ENCODE results near the gene FAM3D. TPM values are rescaled to one million over a fixed set of nuclear protein-coding genes. Genes with fewer than 3 reads are reported as not detected.

FAM3D gene
- total and polyA plus RNA-seq, 10 of the 15 experiments (the other 5 are each of a cell fraction or from before 2014, with no cell fraction given) = 0.04 to 0.07 TPM; not detected in 8

DNA sequence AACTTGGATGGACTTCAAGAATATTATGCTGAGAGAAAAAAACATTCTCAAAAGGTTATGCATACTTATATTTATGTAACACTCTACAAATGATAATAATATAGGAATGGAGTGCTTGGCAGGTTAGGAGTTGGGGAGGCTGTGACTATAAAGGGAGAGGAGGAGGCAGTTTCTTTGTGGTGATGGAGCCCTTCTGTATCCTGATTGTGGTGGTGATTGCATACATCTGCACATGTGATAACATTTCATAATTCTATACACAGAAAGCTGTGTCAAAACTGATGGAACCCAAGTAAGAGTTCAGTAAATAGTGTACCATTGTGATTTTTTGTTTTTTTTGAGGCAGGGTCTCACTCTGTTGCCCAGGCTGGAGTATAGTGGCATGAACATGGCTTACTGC is 31.7 kb upstream of the FAM3D start:
- Histone ChIP-seq H3K36me3 (ENCODE audit: control insufficient read depth in 2 of 2, insufficient read depth in 2 of 2, low read length in 1 of 2) (no peaks in the 10 kb centered on the region), H3K27ac (ENCODE audit: control insufficient read depth, insufficient read depth) (no peak overlapping the region), H3K4me2 (ENCODE audit: control insufficient read depth, insufficient read depth) (no peak overlapping the region), H2AFZ (ENCODE audit: control insufficient read depth, low read depth, low read length) (no peak overlapping the region), H3K79me2 (ENCODE audit: control insufficient read depth, insufficient read depth, low read length) (no peaks in the 10 kb centered on the region), H3K27me3 (replicated peaks in 1 of 2; ENCODE audit: control insufficient read depth in 2 of 2, insufficient read depth in 2 of 2, low read length in 1 of 2) (no peaks in the 10 kb centered on the region), H3K9me3 (replicated peaks; ENCODE audit: control insufficient read depth, insufficient read depth, low read length) (no peaks in the 10 kb centered on the region), H3K4me1 (ENCODE audit: control insufficient read depth, insufficient read depth, low read length) (no peaks in the 10 kb centered on the region), H3K4me3 (no peak overlapping the region), H3K9ac (ENCODE audit: control insufficient read depth, insufficient read depth, low read length) (no peak overlapping the region), H4K20me1 (ENCODE audit: control insufficient read depth, insufficient read depth) (no peaks in the 10 kb centered on the region)
- FAIRE-seq = no peak
- intact Hi-C loops (cut with micrococcal nuclease; ENCODE audit: unreplicated experiment) (loop anchor here (10.0 kb wide), 1 partner anchor 177 kb away; no protein-coding TSS in a partner anchor), in situ Hi-C loops (cut with MboI) (no loop called here)
- DNase-seq (ENCODE audit: low read depth, low spot score) = no peak
- BruUV-seq (replicated peaks) = no TSS peak
- CTCF ChIA-PET = interaction anchor here (0.5 kb wide), 1 partner anchor 137 kb away, joined by 3 read pairs; no protein-coding TSS in a partner anchor
- RAD21 ChIA-PET (ENCODE audit: unreplicated experiment) = no interaction called here
- SMC1A ChIA-PET (ENCODE audit: uncharacterized antibody, unreplicated experiment) = interaction anchor here (1.5 kb wide), 1 partner anchor 126 kb away, joined by 4 read pairs; no protein-coding TSS in a partner anchor
- POLR2A ChIA-PET = no interaction called here
- no peak for ATAC-seq
- TF ChIP-seq, protein P1, sequence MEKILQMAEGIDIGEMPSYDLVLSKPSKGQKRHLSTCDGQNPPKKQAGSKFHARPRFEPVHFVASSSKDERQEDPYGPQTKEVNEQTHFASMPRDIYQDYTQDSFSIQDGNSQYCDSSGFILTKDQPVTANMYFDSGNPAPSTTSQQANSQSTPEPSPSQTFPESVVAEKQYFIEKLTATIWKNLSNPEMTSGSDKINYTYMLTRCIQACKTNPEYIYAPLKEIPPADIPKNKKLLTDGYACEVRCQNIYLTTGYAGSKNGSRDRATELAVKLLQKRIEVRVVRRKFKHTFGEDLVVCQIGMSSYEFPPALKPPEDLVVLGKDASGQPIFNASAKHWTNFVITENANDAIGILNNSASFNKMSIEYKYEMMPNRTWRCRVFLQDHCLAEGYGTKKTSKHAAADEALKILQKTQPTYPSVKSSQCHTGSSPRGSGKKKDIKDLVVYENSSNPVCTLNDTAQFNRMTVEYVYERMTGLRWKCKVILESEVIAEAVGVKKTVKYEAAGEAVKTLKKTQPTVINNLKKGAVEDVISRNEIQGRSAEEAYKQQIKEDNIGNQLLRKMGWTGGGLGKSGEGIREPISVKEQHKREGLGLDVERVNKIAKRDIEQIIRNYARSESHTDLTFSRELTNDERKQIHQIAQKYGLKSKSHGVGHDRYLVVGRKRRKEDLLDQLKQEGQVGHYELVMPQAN (conservative IDR thresholded peaks at IDR 0.05) = no peak
- TF ChIP-seq, protein P2, sequence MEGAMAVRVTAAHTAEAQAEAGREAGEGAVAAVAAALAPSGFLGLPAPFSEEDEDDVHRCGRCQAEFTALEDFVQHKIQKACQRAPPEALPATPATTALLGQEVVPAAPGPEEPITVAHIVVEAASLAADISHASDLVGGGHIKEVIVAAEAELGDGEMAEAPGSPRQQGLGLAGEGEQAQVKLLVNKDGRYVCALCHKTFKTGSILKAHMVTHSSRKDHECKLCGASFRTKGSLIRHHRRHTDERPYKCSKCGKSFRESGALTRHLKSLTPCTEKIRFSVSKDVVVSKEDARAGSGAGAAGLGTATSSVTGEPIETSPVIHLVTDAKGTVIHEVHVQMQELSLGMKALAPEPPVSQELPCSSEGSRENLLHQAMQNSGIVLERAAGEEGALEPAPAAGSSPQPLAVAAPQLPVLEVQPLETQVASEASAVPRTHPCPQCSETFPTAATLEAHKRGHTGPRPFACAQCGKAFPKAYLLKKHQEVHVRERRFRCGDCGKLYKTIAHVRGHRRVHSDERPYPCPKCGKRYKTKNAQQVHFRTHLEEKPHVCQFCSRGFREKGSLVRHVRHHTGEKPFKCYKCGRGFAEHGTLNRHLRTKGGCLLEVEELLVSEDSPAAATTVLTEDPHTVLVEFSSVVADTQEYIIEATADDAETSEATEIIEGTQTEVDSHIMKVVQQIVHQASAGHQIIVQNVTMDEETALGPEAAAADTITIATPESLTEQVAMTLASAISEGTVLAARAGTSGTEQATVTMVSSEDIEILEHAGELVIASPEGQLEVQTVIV (IDR thresholded peaks at IDR 0.05; ENCODE audit: borderline replicate concordance, partially characterized antibody) = no peak
- TF ChIP-seq SIX5 (IDR thresholded peaks at IDR 0.05; ENCODE audit: low read depth, low read length, severe bottlenecking) (no peak), SMARCA5 (IDR thresholded peaks at IDR 0.05) (no peak), SPI1 (IDR thresholded peaks at IDR 0.05; ENCODE audit: borderline replicate concordance, insufficient read depth, low read depth, low read length) (no peak), NFYA (IDR thresholded peaks at IDR 0.05; ENCODE audit: borderline replicate concordance, low read depth, low read length) (no peak), ZSCAN29 (IDR thresholded peaks at IDR 0.05) (no peak), LARP7 (IDR thresholded peaks at IDR 0.05) (no peak), NR2F1 (conservative IDR thresholded peaks at IDR 0.05) (no peak), FOXM1 (IDR thresholded peaks at IDR 0.05; ENCODE audit: low read depth, low read length) (no peak), RUNX3 (IDR thresholded peaks at IDR 0.05; ENCODE audit: low read length) (no peak)
- TF ChIP-seq, protein P3, sequence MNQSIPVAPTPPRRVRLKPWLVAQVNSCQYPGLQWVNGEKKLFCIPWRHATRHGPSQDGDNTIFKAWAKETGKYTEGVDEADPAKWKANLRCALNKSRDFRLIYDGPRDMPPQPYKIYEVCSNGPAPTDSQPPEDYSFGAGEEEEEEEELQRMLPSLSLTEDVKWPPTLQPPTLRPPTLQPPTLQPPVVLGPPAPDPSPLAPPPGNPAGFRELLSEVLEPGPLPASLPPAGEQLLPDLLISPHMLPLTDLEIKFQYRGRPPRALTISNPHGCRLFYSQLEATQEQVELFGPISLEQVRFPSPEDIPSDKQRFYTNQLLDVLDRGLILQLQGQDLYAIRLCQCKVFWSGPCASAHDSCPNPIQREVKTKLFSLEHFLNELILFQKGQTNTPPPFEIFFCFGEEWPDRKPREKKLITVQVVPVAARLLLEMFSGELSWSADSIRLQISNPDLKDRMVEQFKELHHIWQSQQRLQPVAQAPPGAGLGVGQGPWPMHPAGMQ (IDR thresholded peaks at IDR 0.05; ENCODE audit: borderline replicate concordance) = no peak
- TF ChIP-seq, protein P4, sequence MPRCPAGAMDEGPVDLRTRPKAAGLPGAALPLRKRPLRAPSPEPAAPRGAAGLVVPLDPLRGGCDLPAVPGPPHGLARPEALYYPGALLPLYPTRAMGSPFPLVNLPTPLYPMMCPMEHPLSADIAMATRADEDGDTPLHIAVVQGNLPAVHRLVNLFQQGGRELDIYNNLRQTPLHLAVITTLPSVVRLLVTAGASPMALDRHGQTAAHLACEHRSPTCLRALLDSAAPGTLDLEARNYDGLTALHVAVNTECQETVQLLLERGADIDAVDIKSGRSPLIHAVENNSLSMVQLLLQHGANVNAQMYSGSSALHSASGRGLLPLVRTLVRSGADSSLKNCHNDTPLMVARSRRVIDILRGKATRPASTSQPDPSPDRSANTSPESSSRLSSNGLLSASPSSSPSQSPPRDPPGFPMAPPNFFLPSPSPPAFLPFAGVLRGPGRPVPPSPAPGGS (IDR thresholded peaks at IDR 0.05; ENCODE audit: borderline replicate concordance, insufficient read depth, low read depth, low read length, poor library complexity, severe bottlenecking) = no peak
- TF ChIP-seq, protein P5, sequence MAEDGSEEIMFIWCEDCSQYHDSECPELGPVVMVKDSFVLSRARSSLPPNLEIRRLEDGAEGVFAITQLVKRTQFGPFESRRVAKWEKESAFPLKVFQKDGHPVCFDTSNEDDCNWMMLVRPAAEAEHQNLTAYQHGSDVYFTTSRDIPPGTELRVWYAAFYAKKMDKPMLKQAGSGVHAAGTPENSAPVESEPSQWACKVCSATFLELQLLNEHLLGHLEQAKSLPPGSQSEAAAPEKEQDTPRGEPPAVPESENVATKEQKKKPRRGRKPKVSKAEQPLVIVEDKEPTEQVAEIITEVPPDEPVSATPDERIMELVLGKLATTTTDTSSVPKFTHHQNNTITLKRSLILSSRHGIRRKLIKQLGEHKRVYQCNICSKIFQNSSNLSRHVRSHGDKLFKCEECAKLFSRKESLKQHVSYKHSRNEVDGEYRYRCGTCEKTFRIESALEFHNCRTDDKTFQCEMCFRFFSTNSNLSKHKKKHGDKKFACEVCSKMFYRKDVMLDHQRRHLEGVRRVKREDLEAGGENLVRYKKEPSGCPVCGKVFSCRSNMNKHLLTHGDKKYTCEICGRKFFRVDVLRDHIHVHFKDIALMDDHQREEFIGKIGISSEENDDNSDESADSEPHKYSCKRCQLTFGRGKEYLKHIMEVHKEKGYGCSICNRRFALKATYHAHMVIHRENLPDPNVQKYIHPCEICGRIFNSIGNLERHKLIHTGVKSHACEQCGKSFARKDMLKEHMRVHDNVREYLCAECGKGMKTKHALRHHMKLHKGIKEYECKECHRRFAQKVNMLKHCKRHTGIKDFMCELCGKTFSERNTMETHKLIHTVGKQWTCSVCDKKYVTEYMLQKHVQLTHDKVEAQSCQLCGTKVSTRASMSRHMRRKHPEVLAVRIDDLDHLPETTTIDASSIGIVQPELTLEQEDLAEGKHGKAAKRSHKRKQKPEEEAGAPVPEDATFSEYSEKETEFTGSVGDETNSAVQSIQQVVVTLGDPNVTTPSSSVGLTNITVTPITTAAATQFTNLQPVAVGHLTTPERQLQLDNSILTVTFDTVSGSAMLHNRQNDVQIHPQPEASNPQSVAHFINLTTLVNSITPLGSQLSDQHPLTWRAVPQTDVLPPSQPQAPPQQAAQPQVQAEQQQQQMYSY (CRISPR knock-in tag; IDR thresholded peaks at IDR 0.05) = no peak
